HG03469 (cell line): ENCODE data around the gene HAGHL.
"Not testable (repeated sequence)": the region's sequence is repeated elsewhere in the genome, so short reads cannot be mapped to it uniquely, and the experiment has no call there.

ENCODE experiments used
- ATAC-seq: cut with Tn5 transposase; IDR thresholded peaks from one replicate; pipeline ENCODE4 v1.9.1; 2021; ENCODE audit warnings: mild to moderate bottlenecking, moderate library complexity, moderate number of reproducible peaks; ENCODE audit not compliant: unreplicated experiment

Gene HAGHL

DNA sequence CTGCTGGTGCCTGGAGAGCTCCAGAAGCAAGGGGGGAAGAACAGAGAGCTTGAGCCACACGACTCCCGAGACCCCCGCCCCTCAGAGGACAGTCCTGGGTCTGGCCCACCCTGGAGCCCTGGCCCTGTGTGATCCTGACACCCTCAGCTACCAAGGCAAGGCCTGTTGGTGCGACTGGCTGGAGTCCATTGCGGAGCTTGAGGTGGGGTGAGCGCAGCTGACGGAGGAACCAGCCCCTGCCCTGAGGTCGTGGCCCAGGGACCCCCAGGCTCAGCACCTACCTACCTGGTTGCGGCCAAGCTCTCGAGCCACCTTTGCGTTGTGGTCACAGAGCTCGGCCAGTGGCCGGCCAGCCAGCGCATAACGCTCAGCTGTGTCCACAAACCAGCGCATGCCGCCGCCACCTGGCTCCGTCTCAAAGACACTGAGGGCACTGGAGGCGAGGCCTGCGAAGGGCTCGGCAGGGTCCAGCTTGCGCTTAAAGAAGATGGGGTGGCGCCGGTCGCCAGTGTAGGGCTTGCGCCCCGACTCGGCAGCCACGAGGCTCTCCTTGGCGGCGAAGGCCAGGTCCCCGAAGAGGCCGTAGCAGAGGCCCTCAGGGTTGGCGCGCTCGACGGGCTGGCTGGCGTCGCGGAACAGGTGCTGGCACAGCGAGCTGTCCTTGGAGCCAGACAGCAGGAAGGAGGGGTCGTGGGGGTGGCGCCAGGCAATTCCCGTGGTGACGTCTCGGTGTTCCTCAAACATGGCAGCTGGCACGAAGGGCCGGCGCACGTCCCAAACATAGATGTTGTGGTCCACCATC lies 40.2 kb upstream of the HAGHL start:
- ATAC-seq = no peak

DNA sequence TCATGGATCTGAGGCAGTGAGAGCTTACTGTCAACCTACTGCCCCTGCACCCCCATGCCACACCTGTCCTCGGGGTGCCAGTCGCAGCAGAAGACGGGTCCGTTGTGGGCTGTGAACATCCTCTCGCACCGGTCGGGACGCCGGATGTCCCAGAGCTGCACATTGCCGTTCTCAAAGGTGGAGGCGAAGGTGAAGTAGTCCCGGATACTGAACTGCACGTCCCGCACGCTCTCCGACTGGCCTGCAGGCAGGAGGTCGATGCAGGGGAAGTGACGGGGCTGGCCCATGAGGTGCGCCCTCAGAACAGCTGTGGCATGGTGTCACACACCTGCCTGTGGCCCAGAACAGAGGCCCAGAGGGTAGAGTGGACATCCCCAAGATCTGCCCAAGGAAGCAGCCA lies 39.4 kb upstream of the HAGHL start:
- no peak for ATAC-seq

DNA sequence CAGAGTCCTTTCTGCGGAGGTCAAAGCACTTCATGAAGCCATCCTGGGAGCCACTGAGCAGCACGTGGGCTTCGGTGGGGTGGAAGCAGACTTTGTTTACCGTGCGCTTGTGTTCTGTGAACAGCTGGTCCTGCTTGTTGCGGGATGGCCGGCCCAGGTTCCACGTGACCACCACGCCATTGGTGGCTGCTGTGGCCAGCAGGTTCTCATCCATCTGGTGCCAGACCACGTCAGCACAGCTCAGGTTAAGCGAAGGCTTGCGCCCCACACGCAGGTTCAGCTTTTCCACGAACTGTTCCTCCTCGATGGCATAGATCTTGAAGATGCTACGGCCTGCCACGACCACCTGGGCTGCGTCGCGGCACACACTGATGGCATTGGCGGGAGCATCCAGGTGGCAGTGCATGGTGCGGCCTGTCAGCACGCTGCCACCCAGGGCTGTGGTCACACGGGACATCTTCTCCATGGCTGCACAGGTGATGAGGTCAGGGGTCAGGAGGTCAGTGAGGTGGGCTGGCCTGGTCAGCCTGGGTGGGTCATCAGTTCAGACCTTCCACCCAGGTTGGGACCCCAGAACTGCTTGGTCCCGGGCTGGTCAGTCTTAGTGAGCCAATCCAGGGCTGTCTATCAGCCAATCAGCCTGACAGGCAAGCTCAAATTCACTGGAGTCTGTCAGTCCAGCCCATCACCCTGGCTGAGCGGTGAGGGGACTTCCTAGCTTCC lies 37.6 kb upstream of the HAGHL start:
- ATAC-seq = no peak

DNA sequence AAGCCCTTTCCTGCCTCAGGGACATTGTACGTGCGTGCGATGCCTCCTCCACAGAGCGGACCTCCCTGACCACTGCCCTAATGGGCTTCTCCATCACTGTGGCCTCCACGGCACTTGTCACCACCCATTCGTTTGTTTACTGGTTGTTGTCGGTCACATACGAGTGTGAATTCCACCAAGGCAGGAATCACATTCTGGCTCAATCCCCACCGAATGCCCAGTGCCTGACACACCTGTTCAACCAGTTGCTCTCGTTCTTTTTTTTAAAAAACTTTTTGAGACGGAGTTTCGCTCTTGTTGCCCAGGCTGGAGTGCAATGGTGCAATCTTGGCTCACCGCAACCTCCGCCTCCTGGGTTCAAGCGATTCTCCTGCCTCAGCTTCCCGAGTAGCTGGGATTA lies 35.7 kb upstream of the HAGHL start:
- ATAC-seq = not testable (repeated sequence)

DNA sequence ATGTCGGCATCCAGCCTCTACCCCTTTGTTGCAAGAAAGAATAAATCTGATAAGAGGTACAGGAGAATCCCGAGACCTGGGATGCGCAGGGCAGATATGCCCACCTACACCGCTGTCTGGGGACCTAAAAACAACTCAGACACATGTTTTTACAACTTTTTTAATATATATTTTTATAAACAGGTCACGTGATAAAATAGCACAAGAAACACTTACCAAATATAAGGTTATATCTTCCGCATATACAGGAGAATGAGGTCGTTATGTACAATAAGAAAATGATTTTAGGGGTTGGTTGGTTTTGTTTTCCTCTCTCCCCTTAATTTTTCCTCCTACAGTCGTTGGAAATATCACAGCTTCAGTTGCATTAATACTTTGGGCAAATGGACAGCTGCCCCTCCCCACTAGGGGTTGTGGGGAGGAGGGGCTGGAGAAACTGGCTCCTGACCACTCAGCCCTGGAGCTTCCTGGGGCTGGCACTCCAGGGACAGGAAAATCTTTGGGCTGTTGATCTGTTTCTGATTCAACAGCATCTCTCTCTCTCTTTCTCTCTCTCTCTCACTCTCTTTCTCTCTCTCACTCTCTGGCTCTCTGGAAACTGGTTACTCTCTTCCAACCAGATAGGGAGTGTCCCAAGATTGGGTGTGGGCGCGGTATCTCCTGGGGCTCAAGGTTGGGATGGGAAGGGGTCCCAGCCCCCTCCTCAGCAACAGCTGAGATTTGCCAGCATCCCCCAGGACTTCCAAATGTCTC lies 34.4 kb upstream of the HAGHL start:
- no peak for ATAC-seq

DNA sequence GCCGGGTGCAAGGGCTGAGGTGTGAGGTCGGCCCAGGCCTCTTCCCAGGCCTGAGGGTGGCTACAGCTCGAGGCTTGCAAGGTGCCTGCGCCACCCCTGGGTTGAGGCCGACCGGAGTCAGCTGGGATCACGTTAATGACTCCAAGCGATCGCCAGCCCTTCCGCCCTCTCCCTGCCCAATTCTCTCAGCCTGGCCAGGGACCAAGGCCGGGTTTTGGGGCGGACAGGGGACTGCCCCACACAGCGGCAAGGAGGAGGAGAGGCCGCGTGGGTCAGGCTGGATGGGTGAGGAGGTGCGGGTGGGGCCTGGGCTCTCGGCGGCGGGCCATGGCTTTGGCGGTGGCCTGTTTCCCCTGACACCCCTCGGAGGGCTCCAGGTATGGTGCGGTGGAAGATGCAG lies 33.5 kb upstream of the HAGHL start:
- no peak for ATAC-seq

DNA sequence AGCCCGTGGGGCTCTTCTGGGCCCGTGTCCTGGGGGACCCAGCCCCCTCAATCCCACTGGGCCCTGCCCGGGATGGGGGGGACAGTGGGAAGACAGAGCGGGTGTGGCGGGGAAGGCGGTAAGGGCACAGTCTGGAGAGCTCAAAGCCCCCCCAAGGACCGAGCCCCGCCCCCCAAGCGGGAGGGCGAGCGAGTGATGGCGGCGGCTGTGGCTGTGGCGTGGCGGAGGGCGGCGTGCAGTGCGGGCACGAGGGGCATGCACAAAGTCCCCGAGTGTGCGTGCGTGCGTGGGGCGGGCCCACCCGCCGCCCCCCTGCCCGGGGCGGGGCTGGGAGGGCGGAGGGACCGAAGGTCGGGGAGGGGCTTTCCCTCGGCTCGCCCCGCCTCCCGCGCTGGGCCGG lies 33.1 kb upstream of the HAGHL start:
- no peak for ATAC-seq

DNA sequence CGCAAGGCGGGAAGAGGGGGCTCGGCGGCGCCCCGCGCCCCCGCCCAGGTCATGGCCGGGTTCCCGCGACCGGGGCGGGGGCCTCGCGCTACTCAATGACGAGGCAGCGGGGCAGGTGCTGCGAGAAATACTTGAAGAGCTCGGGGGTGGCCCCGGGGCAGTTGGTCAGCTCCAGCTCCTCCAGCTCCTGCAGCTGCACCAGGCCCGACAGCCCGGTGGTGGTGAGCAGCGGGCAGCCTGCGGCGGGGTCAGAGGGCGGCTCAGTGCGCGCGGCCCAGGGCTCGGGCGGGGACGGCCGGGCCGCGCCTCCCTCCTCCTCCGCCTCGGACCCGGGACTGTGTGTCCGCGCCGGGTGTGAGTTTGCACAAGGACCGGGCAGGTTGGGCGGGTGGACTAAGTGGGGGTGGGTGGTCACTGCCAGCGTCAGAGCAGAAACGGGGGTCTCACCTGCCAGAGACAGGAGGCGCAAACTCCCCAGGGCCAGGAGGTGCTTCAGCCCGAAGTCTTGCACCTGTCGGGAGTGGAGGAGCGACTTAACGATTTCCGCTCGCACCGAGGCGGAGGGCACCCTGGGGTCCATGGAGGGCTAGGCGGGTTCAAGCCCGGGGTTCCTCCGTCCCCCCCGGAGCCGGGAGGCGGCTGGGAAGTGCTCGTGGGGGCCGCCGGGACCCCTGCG lies 32.6 kb upstream of the HAGHL start:
- ATAC-seq = no peak

DNA sequence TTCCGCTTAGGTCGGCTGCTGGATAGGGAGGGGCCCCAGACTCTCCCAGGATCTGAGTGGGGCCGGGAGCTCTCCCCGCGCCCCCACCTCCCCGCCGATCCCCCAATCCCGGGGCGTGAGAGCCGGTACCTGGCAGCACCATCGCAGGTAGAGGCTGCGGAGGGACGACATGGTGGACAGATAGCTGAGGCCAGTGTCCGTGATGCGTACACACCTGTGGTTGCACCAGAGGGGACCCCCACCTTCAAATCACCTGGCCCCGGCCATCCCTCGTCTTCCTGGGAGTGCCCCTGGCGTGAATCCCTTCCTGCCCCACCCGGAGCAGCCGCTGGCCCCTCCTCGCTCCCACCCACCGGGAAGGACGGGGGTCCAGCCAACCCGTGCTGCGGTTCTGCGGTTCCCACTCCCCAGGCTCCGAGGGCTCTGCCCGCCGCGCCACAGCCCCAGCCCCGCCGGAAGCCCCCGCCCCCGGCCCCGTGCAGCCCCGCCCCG lies 32.0 kb upstream of the HAGHL start:
- no peak for ATAC-seq

DNA sequence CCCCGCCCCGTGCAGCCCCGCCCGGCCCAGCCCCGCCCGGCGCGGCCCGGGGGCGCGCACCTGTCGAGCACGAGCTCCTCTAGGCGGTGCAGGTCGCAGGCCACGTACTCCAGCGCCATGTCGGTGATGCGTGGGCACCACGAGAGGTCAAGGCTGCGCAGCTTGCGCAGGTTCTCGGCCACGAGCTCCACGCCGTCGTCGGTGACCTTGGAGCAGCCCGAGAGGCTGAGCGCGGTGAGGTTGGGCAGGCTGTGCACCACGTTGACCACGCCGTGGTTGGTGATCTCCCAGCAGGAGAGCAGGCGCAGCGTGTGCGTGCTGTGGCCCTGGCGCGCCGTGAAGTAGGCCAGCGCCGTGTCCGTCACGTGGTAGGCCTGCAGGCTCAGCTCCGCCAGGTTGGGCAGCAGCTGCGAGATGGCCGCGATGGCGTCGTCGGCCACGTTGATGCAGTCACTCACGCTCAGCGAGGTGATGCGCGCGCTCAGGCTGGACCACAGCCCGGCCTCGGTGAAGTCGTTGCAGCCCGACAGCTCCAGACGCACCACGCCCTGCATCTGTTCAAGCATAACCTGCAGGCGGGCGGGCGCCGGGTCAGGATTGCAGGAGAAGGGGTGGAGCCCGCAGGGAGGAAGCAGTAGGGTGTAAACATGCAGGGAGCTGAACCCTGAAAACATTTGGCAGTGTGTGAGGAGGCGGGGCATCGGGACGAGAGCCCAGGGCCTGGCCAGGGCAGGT lies 31.4 kb upstream of the HAGHL start:
- ATAC-seq = no peak

DNA sequence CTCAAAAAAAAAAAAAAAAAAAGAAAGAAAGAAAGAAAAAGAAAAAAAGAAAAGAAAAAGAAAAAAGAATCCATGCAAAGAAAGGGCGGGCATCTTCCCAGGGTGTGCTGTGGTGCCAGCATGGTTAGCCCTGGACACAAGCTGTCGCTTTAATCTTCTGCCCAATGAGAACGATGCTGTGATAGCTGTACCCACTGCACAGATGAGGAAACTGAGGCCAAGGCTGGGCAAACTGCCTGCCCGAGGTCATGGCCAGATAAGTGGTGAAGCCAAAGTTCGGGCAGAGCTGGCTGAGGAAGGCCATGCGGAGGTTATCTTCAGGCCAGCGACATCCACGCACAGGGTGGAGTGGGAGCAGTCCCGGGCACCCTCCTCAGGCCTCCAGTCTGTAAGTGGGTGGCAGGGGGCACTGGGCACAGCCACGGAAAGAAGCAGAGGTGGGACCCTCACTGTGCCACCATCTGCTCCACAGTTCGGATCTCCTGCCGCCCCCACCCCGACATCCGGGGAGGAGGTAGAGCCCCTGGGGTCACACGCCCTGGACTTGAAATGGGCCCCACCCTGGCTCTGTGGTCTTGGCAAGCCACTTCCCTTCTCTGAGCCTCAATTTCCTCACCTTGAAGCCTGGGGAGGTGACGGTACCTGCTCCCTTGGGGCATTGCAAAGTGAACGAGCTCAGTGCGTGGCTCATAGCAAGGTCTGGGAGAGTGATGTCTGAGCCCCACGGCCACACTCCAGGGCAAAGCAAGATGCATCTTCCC lies 27.8 kb upstream of the HAGHL start:
- ATAC-seq = no peak

DNA sequence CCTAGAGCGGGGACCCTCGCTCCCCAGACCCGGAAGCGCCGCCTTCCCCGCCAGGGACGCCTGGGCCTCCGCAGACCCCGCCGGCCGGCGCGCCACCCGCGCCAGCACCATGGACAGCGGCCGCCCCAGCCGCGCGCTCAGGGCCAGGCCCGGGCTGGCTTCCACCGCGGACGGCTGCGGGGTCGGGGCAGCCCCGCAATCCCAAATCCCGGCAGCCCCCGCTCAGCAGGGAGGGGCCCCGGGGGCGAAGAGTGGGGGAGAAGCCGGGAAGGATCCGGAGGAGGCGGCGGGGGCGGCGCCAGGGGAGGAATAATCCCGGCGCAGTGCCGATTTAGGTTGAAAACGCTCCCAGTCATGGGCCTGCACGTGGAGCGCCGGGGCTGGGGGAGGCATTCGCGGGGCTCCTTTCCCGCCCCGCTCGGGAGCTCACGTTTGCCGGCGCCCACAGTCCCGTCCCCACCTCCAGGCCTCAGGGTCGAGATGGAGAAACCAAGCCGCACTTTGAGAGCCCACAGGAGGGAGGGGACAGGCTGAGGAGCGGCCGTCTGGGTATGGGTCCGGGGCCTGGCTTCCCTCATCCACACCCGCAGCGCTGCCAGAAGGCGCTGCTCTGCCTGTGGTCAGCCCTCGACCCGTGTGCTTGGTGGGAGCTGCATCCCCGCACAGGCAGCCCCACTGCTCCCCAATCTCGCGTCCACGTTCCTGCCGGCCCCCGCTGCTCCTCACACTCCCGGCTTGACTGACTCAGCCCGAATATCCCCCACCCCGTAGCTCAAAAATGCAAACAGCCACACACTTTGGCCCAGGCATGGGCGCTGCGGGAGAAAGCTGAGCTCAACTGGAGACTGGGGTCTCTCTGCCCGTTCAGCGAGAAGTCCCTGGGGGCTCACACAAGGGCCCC lies 26.0 kb upstream of the HAGHL start:
- ATAC-seq = no peak

DNA sequence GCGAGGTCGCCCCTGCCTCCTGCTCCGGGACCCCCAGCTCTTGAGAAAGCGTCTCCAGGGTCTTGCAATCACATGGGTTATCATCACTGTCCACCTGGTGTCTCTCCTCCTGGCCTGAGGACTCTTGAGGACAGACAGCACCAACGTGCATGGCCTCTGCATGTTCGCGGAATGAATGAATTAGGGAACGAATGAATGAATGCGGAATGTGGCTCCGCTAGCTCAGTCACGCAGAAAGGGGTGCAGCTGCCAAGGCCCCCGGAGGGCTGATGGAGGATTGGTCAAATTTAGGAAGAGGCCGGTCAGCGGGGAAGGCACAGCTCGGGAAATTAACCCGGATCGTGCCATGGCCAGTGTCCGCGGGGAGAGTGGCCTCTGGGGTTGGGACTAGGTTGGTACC lies 24.6 kb upstream of the HAGHL start:
- no peak for ATAC-seq

DNA sequence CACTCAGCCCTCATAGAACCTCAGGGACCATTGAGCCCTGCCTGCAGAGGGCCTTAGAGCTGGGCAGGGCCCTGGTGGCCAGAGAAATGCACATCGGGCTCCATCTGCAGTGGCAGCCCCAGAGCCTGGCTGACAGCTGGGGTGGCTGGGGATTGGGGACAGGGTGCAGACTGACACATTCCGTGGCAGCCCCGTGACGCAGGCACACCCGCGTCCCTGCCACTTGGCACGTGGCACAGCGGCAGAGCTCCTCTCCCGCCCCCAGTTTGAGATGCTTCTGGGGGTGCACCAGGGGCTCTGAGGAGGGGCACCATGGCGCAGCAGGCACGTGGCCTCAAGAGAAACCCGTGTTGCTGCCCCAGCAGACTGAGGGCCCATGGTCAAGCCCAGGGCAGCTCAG lies 23.5 kb upstream of the HAGHL start:
- ATAC-seq = no peak

DNA sequence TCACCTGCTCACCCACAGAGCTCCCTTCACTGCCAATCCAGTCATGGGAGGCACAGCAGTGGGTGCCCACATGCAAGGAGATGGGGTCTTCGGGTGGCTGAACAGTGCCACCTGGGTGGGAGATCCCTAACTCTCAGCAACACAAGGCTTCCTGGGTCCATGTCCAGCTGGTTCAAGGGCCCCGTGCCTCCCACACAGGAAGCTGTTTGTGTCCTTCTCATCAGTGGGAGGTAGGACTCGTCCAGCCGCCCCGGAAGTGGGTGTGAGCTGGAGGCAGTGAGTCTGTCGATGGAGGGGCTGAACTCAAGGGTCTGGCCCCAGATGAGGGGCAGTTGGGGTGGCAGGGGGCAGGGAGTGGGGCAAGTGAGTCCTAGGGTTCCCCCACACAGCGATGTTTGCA lies 22.9 kb upstream of the HAGHL start:
- no peak for ATAC-seq

DNA sequence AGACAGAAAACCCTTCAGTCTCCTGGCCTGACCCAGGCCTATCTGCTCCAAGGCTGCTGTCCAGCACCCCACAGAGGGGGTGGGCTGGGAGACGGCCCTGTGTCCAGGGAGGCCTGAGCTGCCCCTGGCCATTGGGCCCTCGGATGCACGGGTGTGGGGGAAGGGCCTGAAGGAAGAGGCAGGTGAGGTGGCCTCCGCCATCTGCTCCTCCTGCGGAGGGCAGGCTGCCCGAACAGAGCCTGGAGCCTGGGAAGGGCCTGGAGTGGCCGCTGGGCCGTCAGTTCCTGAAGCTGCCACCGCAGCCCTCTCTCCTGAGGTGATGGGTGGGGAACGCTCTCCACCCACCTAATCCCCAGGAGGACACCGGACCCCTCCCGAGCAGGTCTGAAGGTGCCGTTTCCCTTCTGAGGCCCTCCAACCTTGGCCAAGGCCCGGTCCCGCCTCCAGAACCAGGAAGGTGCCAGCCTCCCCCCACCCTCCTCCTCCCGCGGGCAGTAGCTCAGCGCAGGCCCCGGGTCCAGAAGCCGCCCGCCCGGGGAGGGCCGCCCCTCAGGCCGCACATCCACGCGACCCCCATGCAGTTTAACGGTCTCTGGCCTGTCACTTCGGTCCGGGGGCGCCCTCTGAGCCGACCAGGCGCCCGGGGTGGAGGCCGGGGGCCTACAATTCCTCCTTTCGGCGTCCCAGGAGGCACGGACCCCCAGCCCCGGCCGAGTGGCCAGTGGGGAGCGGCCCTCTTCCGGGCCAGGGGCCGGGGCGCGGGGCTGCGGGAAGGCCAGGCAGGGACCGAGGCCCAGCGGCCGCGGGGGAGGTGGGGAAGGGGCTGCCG lies 22.1 kb upstream of the HAGHL start:
- no peak for ATAC-seq

DNA sequence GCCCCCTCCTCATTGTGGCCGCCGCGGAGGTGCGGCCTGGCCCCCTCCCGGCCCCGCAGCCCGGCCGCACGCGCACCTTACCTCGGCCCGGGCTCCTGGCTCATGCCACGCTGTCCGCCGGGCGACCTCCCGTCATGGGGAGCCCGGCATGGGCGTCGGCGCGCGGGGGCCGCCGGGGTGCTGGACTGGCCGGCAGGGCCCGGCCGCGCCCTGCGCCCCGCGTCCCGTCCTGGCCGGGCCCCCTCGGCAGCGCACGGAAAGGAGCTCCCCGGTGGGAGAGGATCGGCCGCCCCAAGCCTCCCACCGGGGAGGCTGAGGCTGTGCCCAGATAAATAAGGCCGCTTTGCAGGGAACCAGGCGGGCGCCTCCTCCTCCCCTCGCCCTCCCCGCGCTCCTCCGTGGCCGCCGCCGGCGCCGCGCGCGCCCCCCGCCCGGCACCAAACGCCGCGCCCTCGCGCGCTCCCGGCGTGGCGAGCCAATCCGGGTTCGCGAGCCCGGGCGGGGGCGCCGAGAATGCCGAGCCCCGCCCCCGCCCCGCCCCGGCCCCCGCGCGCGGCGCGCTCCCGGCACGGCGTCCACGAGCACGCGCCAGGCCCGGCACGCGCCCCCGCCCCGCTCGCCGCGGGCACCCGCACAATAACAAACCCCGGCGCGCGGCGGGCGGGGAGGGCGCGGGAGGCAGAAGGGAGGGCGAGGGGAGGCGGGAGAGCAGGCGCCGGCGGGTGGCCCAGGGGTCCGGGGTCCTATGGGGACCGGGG lies 21.3 kb upstream of the HAGHL start, which contains the start of gene FBXL16:
TSS of gene FBXL16 (minus strand) at position 371 of the 758 bp plus-strand sequence. CDS start 8,396 bp downstream, outside the sequence.
- no peak for ATAC-seq
